Fibroblast of mammary gland (primary cell): Measurements from ENCODE around the gene MAP1A.

ENCODE experiments used
- DNase-seq: peaks from one replicate; pipeline ENCODE4 v3.0.0-alpha.2; 2010; ENCODE audit warnings: low read depth
- H3K4me3 ChIP-seq: 2 replicates; pipeline ENCODE4 v1.5.1; 2011; ENCODE audit warnings: low read depth, mild to moderate bottlenecking, low read length, moderate library complexity; ENCODE audit not compliant: control insufficient read depth
- CTCF ChIP-seq: conservative IDR thresholded peaks from 2 replicates; pipeline ENCODE4 v1.5.1; 2011; ENCODE audit warnings: low read depth, low read length, inconsistent platforms; ENCODE audit not compliant: control insufficient read depth, insufficient read depth

MAP1A gene

GRCh38 chr15:43517354-43518196, at the start of gene MAP1A:
Gene MAP1A (plus strand): TSS chr15:43517608. CDS start chr15:43521474, 3,866 bp downstream.
- TF ChIP-seq CTCF, result no peak
- peak; percentile 54 for DNase-seq
- H3K4me3 ChIP-seq, result peak within 1 kb of the TSS; percentile 85

- H3K4me3 ChIP-seq, result no peak overlapping the region
- DNase-seq, result peak; percentile 84
- no peak for TF ChIP-seq CTCF
These were observed 47.5 kb upstream of the MAP1A start for GRCh38 chr15:43469867-43470266.

GRCh38 chr15:43471975-43472374, 45.4 kb upstream of the MAP1A start:
- H3K4me3 ChIP-seq, result no peak overlapping the region
- DNase-seq, result no peak
- no peak for TF ChIP-seq CTCF

- DNase-seq, result no peak
- no peak for TF ChIP-seq CTCF
- no peak overlapping the region for H3K4me3 ChIP-seq
These were observed 43.5 kb upstream of the MAP1A start for GRCh38 chr15:43473885-43474284.

- DNase-seq, result peak; percentile 50
- no peak overlapping the region for H3K4me3 ChIP-seq
- TF ChIP-seq CTCF, result peak; percentile 44
These were observed 33.9 kb upstream of the MAP1A start for GRCh38 chr15:43483297-43484128.

GRCh38 chr15:43484455-43484854, 33.0 kb upstream of the MAP1A start:
- no peak overlapping the region for H3K4me3 ChIP-seq
- TF ChIP-seq CTCF, result no peak
- DNase-seq, result no peak
